Endothelial cell of umbilical vein (primary cell): ENCODE data around the gene SAMSN1. TPM values are rescaled to one million over a fixed set of nuclear protein-coding genes. Genes with fewer than 3 reads are reported as not detected.

Experiments used
- BruUV-seq: library from RNA; stranded (reverse); fragments of 400-500 nt; replicated peaks from 2 replicates; lab custom pipeline; 2021; lab: Mats Ljungman, UMichigan
- CTCF ChIA-PET: fragments of 300-600, 350-600 bp; sonication (Branson Sonifier 250); formaldehyde crosslinking; loops from one replicate; lab custom pipeline; 2021; ENCODE audit warnings: antibody characterized with exemption, inconsistent platforms; lab: Charles Lee
- POLR2A ChIA-PET: fragments of 300-600, 350-600 bp; sonication (Branson Sonifier 250); formaldehyde crosslinking; loops from one replicate; lab custom pipeline; 2021; ENCODE audit warnings: antibody characterized with exemption, inconsistent platforms; lab: Charles Lee
- DNase-seq: peaks from one replicate; pipeline ENCODE4 v3.0.0-alpha.2; 2011; ENCODE audit warnings: low read depth, low spot score
- FAIRE-seq: peaks from 2 replicates; lab custom pipeline; 2011; peaks lifted over from hg19 to GRCh38; lab: Jason Lieb, UNC
- H2AFZ ChIP-seq: 2 replicates; pipeline ENCODE4 v1.6.0; 2012; ENCODE audit warnings: low read depth, low read length, control low read depth, inconsistent platforms
- H3K27ac ChIP-seq: 2 replicates; pipeline ENCODE4 v1.5.1; 2011; ENCODE audit warnings: low read depth, mild to moderate bottlenecking, control low read depth, low read length, moderate library complexity; ENCODE audit not compliant: insufficient read depth
- H3K27me3 ChIP-seq, 2 experiments: 2 replicates each; pipeline versions ENCODE4 v1.6.0 to v1.6.1; 2011; ENCODE audit warnings: low read length in 2 of 2, mixed read lengths in 1 of 2; ENCODE audit not compliant: control insufficient read depth in 2 of 2, insufficient read depth in 2 of 2
- H3K36me3 ChIP-seq, 2 experiments: 2 replicates in 1 of 2; 3 replicates in 1 of 2; pipeline ENCODE4 v1.5.1; 2011; ENCODE audit warnings: low read length in 2 of 2, mild to moderate bottlenecking in 1 of 2, moderate library complexity in 1 of 2; ENCODE audit not compliant: control insufficient read depth in 2 of 2, insufficient read depth in 2 of 2; ENCODE audit errors: extremely low read depth in 1 of 2
- H3K4me1 ChIP-seq: 3 replicates; pipeline ENCODE4 v1.5.1; 2011; ENCODE audit warnings: mild to moderate bottlenecking, low read length; ENCODE audit not compliant: control insufficient read depth, insufficient read depth; ENCODE audit errors: extremely low read depth
- H3K4me2 ChIP-seq: 2 replicates; pipeline ENCODE4 v1.6.1; 2011; ENCODE audit warnings: low read length, control low read depth, mixed read lengths; ENCODE audit not compliant: insufficient read depth
- H3K4me3 ChIP-seq, 3 experiments: fragments of 200-600 bp in 1 of 3; sonication (generic), shearing (Covaris generic) in 1 of 3; replicated peaks in 1 of 3; 2 replicates each; pipeline ENCODE4 v1.5.1; 2011 to 2016; ENCODE audit warnings: control low read depth in 3 of 3, low read length in 3 of 3, mild to moderate bottlenecking in 2 of 3, inconsistent platforms in 1 of 3, low read depth in 1 of 3, moderate library complexity in 1 of 3; ENCODE audit not compliant: insufficient read depth in 1 of 3
- H3K79me2 ChIP-seq: 2 replicates; pipeline ENCODE4 v1.6.0; 2012; ENCODE audit warnings: low read length, inconsistent platforms; ENCODE audit not compliant: control insufficient read depth, insufficient read depth
- H3K9ac ChIP-seq: replicated peaks from 2 replicates; pipeline ENCODE3; 2011; ENCODE audit warnings: low read length, control low read depth; ENCODE audit not compliant: insufficient read depth; ENCODE audit errors: extremely low read depth
- H3K9me1 ChIP-seq: replicated peaks from 3 replicates; pipeline ENCODE4 v1.6.0; 2011; ENCODE audit warnings: mild to moderate bottlenecking, low read length; ENCODE audit not compliant: control insufficient read depth, insufficient read depth; ENCODE audit errors: extremely low read depth
- H3K9me3 ChIP-seq: replicated peaks from 2 replicates; pipeline ENCODE4 v1.5.1; 2012; ENCODE audit warnings: low read length, inconsistent platforms; ENCODE audit not compliant: control insufficient read depth, insufficient read depth
- H4K20me1 ChIP-seq: replicated peaks from 2 replicates; pipeline ENCODE3; 2011; ENCODE audit warnings: mild to moderate bottlenecking, low read length; ENCODE audit not compliant: control insufficient read depth, insufficient read depth; ENCODE audit errors: extremely low read depth
- EZH2 ChIP-seq: IDR thresholded peaks from 2 replicates; pipeline ENCODE4 v1.6.1; 2012; ENCODE audit warnings: borderline replicate concordance, low read depth, mild to moderate bottlenecking, moderate library complexity, low read length, inconsistent platforms; ENCODE audit not compliant: severe bottlenecking
- FOS ChIP-seq: IDR thresholded peaks from 2 replicates; pipeline ENCODE4 v1.6.1; 2011; ENCODE audit warnings: mild to moderate bottlenecking, low read length, moderate library complexity, borderline replicate concordance; ENCODE audit not compliant: insufficient read depth
- GATA2 ChIP-seq: IDR thresholded peaks from 2 replicates; pipeline ENCODE4 v1.7.0; 2011; ENCODE audit warnings: low read depth, mild to moderate bottlenecking, moderate library complexity, mixed read lengths, low read length; ENCODE audit not compliant: insufficient read length, insufficient read depth
- JUN ChIP-seq: IDR thresholded peaks from 2 replicates; pipeline ENCODE4 v1.6.1; 2011; ENCODE audit warnings: borderline replicate concordance, low read depth; ENCODE audit not compliant: insufficient read length, insufficient read depth
- MYC ChIP-seq: IDR thresholded peaks from one replicate; pipeline ENCODE4 v1.6.1; 2011; ENCODE audit warnings: mild to moderate bottlenecking, low read depth, low read length
- POLR2A ChIP-seq: IDR thresholded peaks from 2 replicates; pipeline ENCODE4 v1.6.1; 2012; ENCODE audit warnings: low read depth, mild to moderate bottlenecking, control low read depth, low read length
- POLR2AphosphoS5 ChIP-seq: IDR thresholded peaks from 2 replicates; pipeline ENCODE4 v1.6.1; 2012; ENCODE audit warnings: low read depth, mild to moderate bottlenecking, control low read depth, low read length, moderate library complexity; ENCODE audit not compliant: insufficient read depth
- dilution Hi-C: fragments of 300-500 bp; cut with MboI; formaldehyde crosslinking; loops from one replicate; pipeline ENCODE4 v1.15.0; 2019; ENCODE audit warnings: low sequenced_read_pairs; ENCODE audit not compliant: extremely low pct_ligation_motif_present
- intact Hi-C: fragments of 100-400 bp; cut with micrococcal nuclease; formaldehyde crosslinking; loops from one replicate; pipeline ENCODE4 v1.10.0; 2022
- polyA plus RNA-seq, 4 experiments: library from polyadenylated mRNA; depleted of rRNA in 3 of 4; stranded (reverse) in 3 of 4; unstranded in 1 of 4; fragments of >200 nt; gene quantifications; 2 replicates each; pipeline versions ENCODE4 v1.2.1 to v1.2.3, GENCODE V29; 2011 to 2012; ENCODE audit warnings: missing spikeins in 1 of 4
- total RNA-seq: library from RNA; stranded (reverse); gene quantifications from 2 replicates; pipeline ENCODE4 v1.2.3, GENCODE V29; 2021
- TF ChIP-seq, protein P1 (sequence below), 2 donors: IDR thresholded peaks; 1 replicate in 1 of 2; 2 replicates in 1 of 2; pipeline ENCODE4 v1.5.1; 2011; ENCODE audit warnings: low read length in 2 of 2, mild to moderate bottlenecking in 2 of 2, moderate library complexity in 2 of 2, control low read depth in 1 of 2, inconsistent platforms in 1 of 2, low read depth in 1 of 2; ENCODE audit not compliant: insufficient read depth in 1 of 2; ENCODE audit errors: extremely low read depth in 1 of 2
- TF ChIP-seq, protein P2 (sequence below): IDR thresholded peaks from 2 replicates; pipeline ENCODE4 v1.6.1; 2011; ENCODE audit not compliant: insufficient read depth, insufficient read length

SAMSN1 gene
- total and polyA plus RNA-seq, 2 donors (not counting 3 experiments of a cell fraction or from before 2014, with no cell fraction given) = 2.5 to 5.3 TPM

- H3K9me1 ChIP-seq = no peaks in the 10 kb centered on the region
- FAIRE-seq (no peak), DNase-seq (no peak)
- intact Hi-C loops (no loop called here), dilution Hi-C loops (no loop called here)
- H4K20me1 ChIP-seq = no peaks in the 10 kb centered on the region
- no peak overlapping the region for H3K9ac ChIP-seq
- H3K27me3 ChIP-seq = no peaks in the 10 kb centered on the region
- no peak overlapping the region for H2AFZ ChIP-seq
- TF ChIP-seq MYC = no peak
- TF ChIP-seq GATA2 = no peak
- TF ChIP-seq FOS = no peak
- TF ChIP-seq JUN = no peak
- TF ChIP-seq, protein P1, sequence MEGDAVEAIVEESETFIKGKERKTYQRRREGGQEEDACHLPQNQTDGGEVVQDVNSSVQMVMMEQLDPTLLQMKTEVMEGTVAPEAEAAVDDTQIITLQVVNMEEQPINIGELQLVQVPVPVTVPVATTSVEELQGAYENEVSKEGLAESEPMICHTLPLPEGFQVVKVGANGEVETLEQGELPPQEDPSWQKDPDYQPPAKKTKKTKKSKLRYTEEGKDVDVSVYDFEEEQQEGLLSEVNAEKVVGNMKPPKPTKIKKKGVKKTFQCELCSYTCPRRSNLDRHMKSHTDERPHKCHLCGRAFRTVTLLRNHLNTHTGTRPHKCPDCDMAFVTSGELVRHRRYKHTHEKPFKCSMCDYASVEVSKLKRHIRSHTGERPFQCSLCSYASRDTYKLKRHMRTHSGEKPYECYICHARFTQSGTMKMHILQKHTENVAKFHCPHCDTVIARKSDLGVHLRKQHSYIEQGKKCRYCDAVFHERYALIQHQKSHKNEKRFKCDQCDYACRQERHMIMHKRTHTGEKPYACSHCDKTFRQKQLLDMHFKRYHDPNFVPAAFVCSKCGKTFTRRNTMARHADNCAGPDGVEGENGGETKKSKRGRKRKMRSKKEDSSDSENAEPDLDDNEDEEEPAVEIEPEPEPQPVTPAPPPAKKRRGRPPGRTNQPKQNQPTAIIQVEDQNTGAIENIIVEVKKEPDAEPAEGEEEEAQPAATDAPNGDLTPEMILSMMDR (IDR thresholded peaks at IDR 0.05; ENCODE audit: extremely low read depth in 1 of 2, insufficient read depth in 1 of 2, low read depth in 1 of 2, low read length in 2 of 2) = no peak
- no peak for TF ChIP-seq POLR2A
- no peak for TF ChIP-seq POLR2AphosphoS5
- TF ChIP-seq, protein P2, sequence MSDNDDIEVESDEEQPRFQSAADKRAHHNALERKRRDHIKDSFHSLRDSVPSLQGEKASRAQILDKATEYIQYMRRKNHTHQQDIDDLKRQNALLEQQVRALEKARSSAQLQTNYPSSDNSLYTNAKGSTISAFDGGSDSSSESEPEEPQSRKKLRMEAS = no peak
- no peak for TF ChIP-seq EZH2
- BruUV-seq = no TSS peak
- no peaks in the 10 kb centered on the region for H3K4me1 ChIP-seq
- H3K27ac ChIP-seq = no peak overlapping the region
- H3K36me3 ChIP-seq = no peaks in the 10 kb centered on the region
- no peak overlapping the region for H3K4me3 ChIP-seq
- CTCF ChIA-PET = no interaction called here
- H3K9me3 ChIP-seq = no peaks in the 10 kb centered on the region
- no peaks in the 10 kb centered on the region for H3K79me2 ChIP-seq
- no peak overlapping the region for H3K4me2 ChIP-seq
- POLR2A ChIA-PET = no interaction called here
Observed at GRCh38 chr21:14499316-14499715, 46.8 kb downstream of the SAMSN1 start.
